Subcutaneous adipose tissue (tissue), 4 donors: ENCODE results near the gene USP17L28. TPM values are rescaled to one million over a fixed set of nuclear protein-coding genes. Genes with fewer than 3 reads are reported as not detected.
"Not testable (repeated sequence)": the region's sequence is repeated elsewhere in the genome, so short reads cannot be mapped to it uniquely, and the experiment has no call there.

ENCODE experiments used
- total RNA-seq, 4 donors: library from RNA; depleted of rRNA; stranded (reverse); fragments of >200 nt; gene quantifications; one replicate each; pipeline ENCODE4 v1.1.0, GENCODE V29; 2016
- TF ChIP-seq, protein P1 (sequence below): fragments of 450-650 bp; IDR thresholded peaks from one replicate; pipeline ENCODE4 v1.5.1; 2016; ENCODE audit warnings: low read depth, mild to moderate bottlenecking, control low read depth, antibody characterized with exemption, moderate library complexity

USP17L28 gene, protein sequence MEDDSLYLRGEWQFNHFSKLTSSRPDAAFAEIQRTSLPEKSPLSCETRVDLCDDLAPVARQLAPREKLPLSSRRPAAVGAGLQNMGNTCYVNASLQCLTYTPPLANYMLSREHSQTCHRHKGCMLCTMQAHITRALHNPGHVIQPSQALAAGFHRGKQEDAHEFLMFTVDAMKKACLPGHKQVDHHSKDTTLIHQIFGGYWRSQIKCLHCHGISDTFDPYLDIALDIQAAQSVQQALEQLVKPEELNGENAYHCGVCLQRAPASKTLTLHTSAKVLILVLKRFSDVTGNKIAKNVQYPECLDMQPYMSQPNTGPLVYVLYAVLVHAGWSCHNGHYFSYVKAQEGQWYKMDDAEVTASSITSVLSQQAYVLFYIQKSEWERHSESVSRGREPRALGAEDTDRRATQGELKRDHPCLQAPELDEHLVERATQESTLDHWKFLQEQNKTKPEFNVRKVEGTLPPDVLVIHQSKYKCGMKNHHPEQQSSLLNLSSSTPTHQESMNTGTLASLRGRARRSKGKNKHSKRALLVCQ
- total RNA-seq, result not detected

DNA sequence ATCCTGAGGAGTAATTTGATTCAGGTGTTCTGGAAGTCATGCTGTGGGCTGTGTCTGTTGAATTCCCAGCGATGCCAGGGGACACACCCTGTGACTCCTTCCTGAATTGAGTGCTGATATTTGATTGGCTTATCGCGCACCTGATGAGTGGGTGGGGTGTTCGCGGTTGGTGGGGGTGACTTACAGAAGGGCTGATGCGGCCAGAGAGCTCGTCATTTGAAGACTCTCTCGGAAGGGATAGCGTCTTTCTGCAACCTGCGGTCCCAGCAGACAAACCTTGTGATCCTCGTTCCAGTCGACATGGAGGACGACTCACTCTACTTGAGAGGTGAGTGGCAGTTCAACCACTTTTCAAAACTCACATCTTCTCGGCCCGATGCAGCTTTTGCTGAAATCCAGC, at the start of gene USP17L28:
USP17L28 (plus strand) TSS at position 301 of the 400 bp plus-strand sequence; CDS start at position 301, 0 bp downstream.
- TF ChIP-seq, protein P1, sequence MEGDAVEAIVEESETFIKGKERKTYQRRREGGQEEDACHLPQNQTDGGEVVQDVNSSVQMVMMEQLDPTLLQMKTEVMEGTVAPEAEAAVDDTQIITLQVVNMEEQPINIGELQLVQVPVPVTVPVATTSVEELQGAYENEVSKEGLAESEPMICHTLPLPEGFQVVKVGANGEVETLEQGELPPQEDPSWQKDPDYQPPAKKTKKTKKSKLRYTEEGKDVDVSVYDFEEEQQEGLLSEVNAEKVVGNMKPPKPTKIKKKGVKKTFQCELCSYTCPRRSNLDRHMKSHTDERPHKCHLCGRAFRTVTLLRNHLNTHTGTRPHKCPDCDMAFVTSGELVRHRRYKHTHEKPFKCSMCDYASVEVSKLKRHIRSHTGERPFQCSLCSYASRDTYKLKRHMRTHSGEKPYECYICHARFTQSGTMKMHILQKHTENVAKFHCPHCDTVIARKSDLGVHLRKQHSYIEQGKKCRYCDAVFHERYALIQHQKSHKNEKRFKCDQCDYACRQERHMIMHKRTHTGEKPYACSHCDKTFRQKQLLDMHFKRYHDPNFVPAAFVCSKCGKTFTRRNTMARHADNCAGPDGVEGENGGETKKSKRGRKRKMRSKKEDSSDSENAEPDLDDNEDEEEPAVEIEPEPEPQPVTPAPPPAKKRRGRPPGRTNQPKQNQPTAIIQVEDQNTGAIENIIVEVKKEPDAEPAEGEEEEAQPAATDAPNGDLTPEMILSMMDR, result not testable (repeated sequence)

DNA sequence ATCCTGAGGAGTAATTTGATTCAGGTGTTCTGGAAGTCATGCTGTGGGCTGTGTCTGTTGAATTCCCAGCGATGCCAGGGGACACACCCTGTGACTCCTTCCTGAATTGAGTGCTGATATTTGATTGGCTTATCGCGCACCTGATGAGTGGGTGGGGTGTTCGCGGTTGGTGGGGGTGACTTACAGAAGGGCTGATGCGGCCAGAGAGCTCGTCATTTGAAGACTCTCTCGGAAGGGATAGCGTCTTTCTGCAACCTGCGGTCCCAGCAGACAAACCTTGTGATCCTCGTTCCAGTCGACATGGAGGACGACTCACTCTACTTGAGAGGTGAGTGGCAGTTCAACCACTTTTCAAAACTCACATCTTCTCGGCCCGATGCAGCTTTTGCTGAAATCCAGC, 23.8 kb upstream of the USP17L28 start, which contains the start of gene USP17L24:
USP17L24 (plus strand) TSS at position 301 of the 400 bp plus-strand sequence; CDS start at position 301, 0 bp downstream.
- TF ChIP-seq, protein P1, result not testable (repeated sequence)

DNA sequence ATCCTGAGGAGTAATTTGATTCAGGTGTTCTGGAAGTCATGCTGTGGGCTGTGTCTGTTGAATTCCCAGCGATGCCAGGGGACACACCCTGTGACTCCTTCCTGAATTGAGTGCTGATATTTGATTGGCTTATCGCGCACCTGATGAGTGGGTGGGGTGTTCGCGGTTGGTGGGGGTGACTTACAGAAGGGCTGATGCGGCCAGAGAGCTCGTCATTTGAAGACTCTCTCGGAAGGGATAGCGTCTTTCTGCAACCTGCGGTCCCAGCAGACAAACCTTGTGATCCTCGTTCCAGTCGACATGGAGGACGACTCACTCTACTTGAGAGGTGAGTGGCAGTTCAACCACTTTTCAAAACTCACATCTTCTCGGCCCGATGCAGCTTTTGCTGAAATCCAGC, 19.1 kb upstream of the USP17L28 start, which contains the start of gene USP17L25:
USP17L25 (plus strand) TSS at position 301 of the 400 bp plus-strand sequence; CDS start at position 301, 0 bp downstream.
- TF ChIP-seq, protein P1, result not testable (repeated sequence)

DNA sequence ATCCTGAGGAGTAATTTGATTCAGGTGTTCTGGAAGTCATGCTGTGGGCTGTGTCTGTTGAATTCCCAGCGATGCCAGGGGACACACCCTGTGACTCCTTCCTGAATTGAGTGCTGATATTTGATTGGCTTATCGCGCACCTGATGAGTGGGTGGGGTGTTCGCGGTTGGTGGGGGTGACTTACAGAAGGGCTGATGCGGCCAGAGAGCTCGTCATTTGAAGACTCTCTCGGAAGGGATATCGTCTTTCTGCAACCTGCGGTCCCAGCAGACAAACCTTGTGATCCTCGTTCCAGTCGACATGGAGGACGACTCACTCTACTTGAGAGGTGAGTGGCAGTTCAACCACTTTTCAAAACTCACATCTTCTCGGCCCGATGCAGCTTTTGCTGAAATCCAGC, 14.3 kb upstream of the USP17L28 start, which contains the start of gene USP17L26:
USP17L26 (plus strand) TSS at position 301 of the 400 bp plus-strand sequence; CDS start at position 301, 0 bp downstream.
- TF ChIP-seq, protein P1, result not testable (repeated sequence)

DNA sequence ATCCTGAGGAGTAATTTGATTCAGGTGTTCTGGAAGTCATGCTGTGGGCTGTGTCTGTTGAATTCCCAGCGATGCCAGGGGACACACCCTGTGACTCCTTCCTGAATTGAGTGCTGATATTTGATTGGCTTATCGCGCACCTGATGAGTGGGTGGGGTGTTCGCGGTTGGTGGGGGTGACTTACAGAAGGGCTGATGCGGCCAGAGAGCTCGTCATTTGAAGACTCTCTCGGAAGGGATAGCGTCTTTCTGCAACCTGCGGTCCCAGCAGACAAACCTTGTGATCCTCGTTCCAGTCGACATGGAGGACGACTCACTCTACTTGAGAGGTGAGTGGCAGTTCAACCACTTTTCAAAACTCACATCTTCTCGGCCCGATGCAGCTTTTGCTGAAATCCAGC, 9.6 kb upstream of the USP17L28 start, which contains the start of gene USP17L5:
USP17L5 (plus strand) TSS at position 301 of the 400 bp plus-strand sequence; CDS start at position 301, 0 bp downstream.
- TF ChIP-seq, protein P1, result not testable (repeated sequence)

- TF ChIP-seq, protein P1, result not testable (repeated sequence)
Measured at GRCh38 chr4:9343848-9344247, 4.8 kb upstream of the USP17L28 start, which contains the start of gene USP17L27. TSS of gene USP17L27 (plus strand) at chr4:9344148. CDS start at chr4:9344148, 0 bp downstream.

DNA sequence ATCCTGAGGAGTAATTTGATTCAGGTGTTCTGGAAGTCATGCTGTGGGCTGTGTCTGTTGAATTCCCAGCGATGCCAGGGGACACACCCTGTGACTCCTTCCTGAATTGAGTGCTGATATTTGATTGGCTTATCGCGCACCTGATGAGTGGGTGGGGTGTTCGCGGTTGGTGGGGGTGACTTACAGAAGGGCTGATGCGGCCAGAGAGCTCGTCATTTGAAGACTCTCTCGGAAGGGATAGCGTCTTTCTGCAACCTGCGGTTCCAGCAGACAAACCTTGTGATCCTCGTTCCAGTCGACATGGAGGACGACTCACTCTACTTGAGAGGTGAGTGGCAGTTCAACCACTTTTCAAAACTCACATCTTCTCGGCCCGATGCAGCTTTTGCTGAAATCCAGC, 4.6 kb downstream of the USP17L28 start, which contains the start of gene USP17L29:
USP17L29 (plus strand) TSS at position 301 of the 400 bp plus-strand sequence; CDS start at position 301, 0 bp downstream.
- TF ChIP-seq, protein P1, result not testable (repeated sequence)
